ENCODE measurements around the gene GDNF.

GDNF gene

GRCh38 chr5:37777432-37778130 lies 62.3 kb downstream of the GDNF start:
- no peak for DNase-seq

DNA sequence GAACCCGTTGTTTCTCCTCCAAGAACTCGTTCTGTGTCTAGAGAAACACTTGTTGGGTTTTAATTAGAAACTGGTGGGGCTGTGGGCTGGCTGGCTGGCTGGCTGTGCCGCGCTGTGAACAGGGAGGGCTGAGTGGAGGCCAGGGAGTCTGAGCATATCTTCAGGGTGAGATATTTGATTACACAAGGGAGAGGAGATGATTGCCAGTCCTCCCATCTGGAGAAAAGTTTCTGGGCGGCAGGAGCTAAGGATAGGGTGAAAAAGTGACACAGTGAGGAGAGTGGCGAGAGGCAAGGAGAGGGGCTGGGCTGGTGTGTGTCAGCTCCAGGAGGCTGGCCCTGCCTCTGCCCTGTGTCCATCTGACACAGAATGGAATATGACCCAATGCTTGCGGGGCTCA lies 63.0 kb downstream of the GDNF start:
- no peak for DNase-seq

GRCh38 chr5:37774912-37775483 lies 64.8 kb downstream of the GDNF start:
- no peak for DNase-seq

- no peak for DNase-seq
Measured at GRCh38 chr5:37773809-37774208, 66.0 kb downstream of the GDNF start.

DNA sequence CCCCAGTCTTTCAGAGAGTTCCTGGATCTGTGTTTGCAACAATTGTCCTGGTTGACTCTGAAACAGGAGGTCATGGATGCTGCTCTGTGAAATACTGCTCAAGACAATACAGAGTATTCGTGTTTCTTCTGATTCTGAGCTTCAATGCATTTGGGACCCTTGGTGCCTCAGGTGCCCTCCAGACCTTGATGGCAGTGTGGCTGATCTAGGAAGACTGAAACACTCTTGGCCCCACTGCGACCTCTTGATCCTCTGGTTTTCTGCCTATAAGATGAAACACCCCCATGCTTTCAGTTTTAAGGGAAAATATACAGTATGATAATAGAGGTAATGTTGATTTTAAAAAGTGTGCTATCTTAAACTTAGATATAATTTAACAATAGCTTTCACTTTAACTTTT lies 67.6 kb downstream of the GDNF start:
- DNase-seq = no peak

- no peak for DNase-seq
Measured at GRCh38 chr5:37771731-37772130, 68.1 kb downstream of the GDNF start.

GRCh38 chr5:37771203-37771611 lies 68.6 kb downstream of the GDNF start:
- DNase-seq = no peak

GRCh38 chr5:37770786-37771185 lies 69.1 kb downstream of the GDNF start:
- no peak for DNase-seq

DNA sequence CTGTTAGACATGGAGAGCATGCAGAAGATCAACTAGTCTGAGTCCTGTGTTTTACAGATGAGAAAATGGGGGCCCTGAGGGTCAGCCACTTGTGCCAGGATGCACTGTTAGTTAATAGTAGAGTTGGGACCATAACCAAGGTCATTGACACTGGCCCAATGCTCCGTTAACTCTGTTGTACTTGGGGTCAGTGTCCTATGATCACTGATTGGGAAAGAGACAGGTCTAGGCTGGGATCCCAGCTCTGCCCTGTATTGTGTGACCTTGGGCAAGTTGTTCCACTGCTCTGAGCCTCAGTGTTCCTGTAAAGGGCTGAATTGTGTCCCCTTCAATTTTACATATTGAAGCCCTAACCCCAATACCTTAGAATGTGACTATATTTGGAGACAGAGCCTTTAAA lies 70.0 kb downstream of the GDNF start:
- DNase-seq = no peak

- no peak for DNase-seq
Measured at GRCh38 chr5:37769108-37769507, 70.7 kb downstream of the GDNF start.

GRCh38 chr5:37768371-37768770 lies 71.5 kb downstream of the GDNF start:
- DNase-seq = no peak

DNA sequence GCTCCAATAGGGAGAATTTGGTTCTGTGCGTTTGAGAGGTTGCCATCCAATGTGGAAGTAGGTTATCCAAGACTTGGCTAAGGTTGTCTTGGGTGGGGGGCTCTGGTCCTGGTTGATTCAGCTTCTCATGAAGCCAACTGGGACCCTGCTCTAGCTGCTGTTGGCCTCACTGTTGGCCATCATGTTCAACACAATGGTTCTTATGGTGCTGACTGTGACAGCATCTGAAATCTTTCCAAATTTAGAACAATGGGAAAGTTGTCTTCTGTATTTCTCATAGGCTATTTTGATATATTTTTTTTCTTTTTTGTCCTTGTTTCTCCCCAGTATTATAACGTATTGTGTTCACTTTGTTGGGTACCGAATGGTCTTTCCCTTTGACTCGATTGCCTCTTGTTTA lies 71.9 kb downstream of the GDNF start:
- no peak for DNase-seq

DNA sequence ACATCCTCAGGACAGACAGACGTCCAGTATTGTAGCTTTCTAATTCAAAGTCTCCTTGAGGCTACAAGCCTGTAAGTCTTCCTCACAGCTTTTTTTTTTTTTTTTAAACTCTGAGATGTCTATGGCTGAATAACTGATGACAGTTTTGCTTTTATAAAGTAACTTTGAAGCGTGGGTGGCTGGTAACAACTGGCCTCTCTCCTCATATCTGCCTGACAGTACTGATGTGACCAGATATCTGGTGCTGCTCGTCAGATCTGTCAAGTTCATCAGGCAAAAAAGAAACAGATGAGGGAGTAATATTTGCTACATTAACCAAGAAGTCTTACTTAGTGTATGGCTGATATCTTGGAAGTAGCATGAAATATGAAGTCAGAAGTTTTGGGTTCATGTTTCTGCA lies 72.6 kb downstream of the GDNF start:
- DNase-seq = no peak
